Nephron (organoid): ENCODE results near the gene PCIF1.

Experiments
- H3K27ac Mint-ChIP-seq, 3 experiments: 2 replicates each; pipeline ENCODE4 v1.8.0; 2020; ENCODE audit warnings: mixed read lengths in 3 of 3, mild to moderate bottlenecking in 2 of 3, moderate library complexity in 1 of 3
- H3K27me3 Mint-ChIP-seq: 2 replicates; pipeline ENCODE4 v1.8.0; 2021; ENCODE audit warnings: low read depth, mild to moderate bottlenecking, moderate library complexity, mixed read lengths
- H3K36me3 Mint-ChIP-seq: 2 replicates; pipeline ENCODE4 v1.8.0; 2020; ENCODE audit warnings: low read depth, mixed read lengths
- H3K4me1 Mint-ChIP-seq: 2 replicates; pipeline ENCODE4 v1.8.0; 2020; ENCODE audit warnings: mixed read lengths
- H3K4me3 Mint-ChIP-seq, 3 experiments: 2 replicates each; pipeline ENCODE4 v1.8.0; 2020; ENCODE audit warnings: mild to moderate bottlenecking in 3 of 3, mixed read lengths in 3 of 3, moderate library complexity in 2 of 3
- H3K9me3 Mint-ChIP-seq: 2 replicates; pipeline ENCODE4 v1.8.0; 2020; ENCODE audit warnings: mixed read lengths
- CTCF ChIP-seq, 3 experiments: fragments of 200-600 bp; sonication (generic); IDR thresholded peaks; one replicate each; pipeline ENCODE4 v1.5.0; 2021; ENCODE audit warnings: antibody characterized with exemption in 3 of 3; ENCODE audit not compliant: unreplicated experiment in 3 of 3

The PCIF1 gene

GRCh38 chr20:45920462-45921336, 13.8 kb upstream of the PCIF1 start:
- Mint-ChIP-seq H3K9me3 (no peaks in the 10 kb centered on the region), H3K4me1 (peaks cover 61% of the 10 kb centered on the region)
- no peak for TF ChIP-seq CTCF (IDR thresholded peaks at IDR 0.05; ENCODE audit: unreplicated experiment in 3 of 3)

GRCh38 chr20:45921337-45922189, 12.9 kb upstream of the PCIF1 start:
- no peak for TF ChIP-seq CTCF (IDR thresholded peaks at IDR 0.05; ENCODE audit: unreplicated experiment in 3 of 3)
- peaks cover 62% of the 10 kb centered on the region for H3K4me1 Mint-ChIP-seq
- no peaks in the 10 kb centered on the region for H3K27me3 Mint-ChIP-seq
- no peaks in the 10 kb centered on the region for H3K36me3 Mint-ChIP-seq
- no peaks in the 10 kb centered on the region for H3K9me3 Mint-ChIP-seq
- peak overlapping the region; percentile 18 to 66 (median 24) for H3K4me3 Mint-ChIP-seq
- peak overlapping the region; percentile 95 to 96 (median 95) for H3K27ac Mint-ChIP-seq

More at GRCh38 chr20:45920462-45921336, 13.8 kb upstream of the PCIF1 start:
- H3K27me3 Mint-ChIP-seq: no peaks in the 10 kb centered on the region
- no peaks in the 10 kb centered on the region for H3K36me3 Mint-ChIP-seq
- H3K4me3 Mint-ChIP-seq: peak overlapping the region; percentile 58 to 79 (median 63)
- H3K27ac Mint-ChIP-seq: peak overlapping the region; percentile 95 to 96 (median 95)

GRCh38 chr20:45924391-45925261, 9.9 kb upstream of the PCIF1 start:
- Mint-ChIP-seq H3K27ac (peak overlapping the region; percentile 93 to 97 (median 96)), H3K4me1 (peaks cover 46% of the 10 kb centered on the region), H3K36me3 (no peaks in the 10 kb centered on the region), H3K9me3 (no peaks in the 10 kb centered on the region), H3K4me3 (peak overlapping the region; percentile 54 to 69 (median 64)), H3K27me3 (no peaks in the 10 kb centered on the region)
- no peak for TF ChIP-seq CTCF (IDR thresholded peaks at IDR 0.05; ENCODE audit: unreplicated experiment in 3 of 3)

GRCh38 chr20:45925821-45926506, 8.5 kb upstream of the PCIF1 start:
- TF ChIP-seq CTCF (IDR thresholded peaks at IDR 0.05; ENCODE audit: unreplicated experiment in 3 of 3): no peak

GRCh38 chr20:45926731-45927070, 7.8 kb upstream of the PCIF1 start:
- no peaks in the 10 kb centered on the region for H3K27me3 Mint-ChIP-seq

More at GRCh38 chr20:45925821-45926506, 8.5 kb upstream of the PCIF1 start:
- Mint-ChIP-seq H3K27me3 (no peaks in the 10 kb centered on the region), H3K9me3 (no peaks in the 10 kb centered on the region), H3K4me3 (peak overlapping the region in 1 of 3 experiments; percentile 12), H3K4me1 (peaks cover 33% of the 10 kb centered on the region), H3K27ac (peak overlapping the region; percentile 93 to 97 (median 96)), H3K36me3 (no peaks in the 10 kb centered on the region)

More at GRCh38 chr20:45926731-45927070, 7.8 kb upstream of the PCIF1 start:
- Mint-ChIP-seq H3K4me3 (no peak overlapping the region), H3K9me3 (no peaks in the 10 kb centered on the region), H3K4me1 (peaks cover 25% of the 10 kb centered on the region), H3K27ac (peak overlapping the region in 2 of 3 experiments; percentile 26 to 41), H3K36me3 (no peaks in the 10 kb centered on the region)
- no peak for TF ChIP-seq CTCF (IDR thresholded peaks at IDR 0.05; ENCODE audit: unreplicated experiment in 3 of 3)
